Erythroblast (primary cell): ENCODE data around the gene SEPTIN11.
A peak's percentile ranks its signal among the peaks of the same experiment; 100 is the strongest.

ENCODE experiments used
- DNase-seq, 2 experiments: peaks; one replicate each; lab custom pipeline; 2025; lab: John Stamatoyannopoulos, UW
- GATA1 ChIP-seq: IDR thresholded peaks from 2 replicates; pipeline ENCODE4 v1.6.1; 2011; ENCODE audit warnings: low read depth, mild to moderate bottlenecking, control low read depth, low read length, moderate library complexity
- POLR2A ChIP-seq: IDR thresholded peaks from 2 replicates; pipeline ENCODE4 v1.6.1; 2011; ENCODE audit warnings: mild to moderate bottlenecking, low read length

Gene SEPTIN11

GRCh38 chr4:76979236-76979635 is 29.7 kb downstream of the SEPTIN11 start:
- no peak for DNase-seq
- TF ChIP-seq GATA1 (no peak), POLR2A (no peak)

GRCh38 chr4:76980261-76980660 is 30.7 kb downstream of the SEPTIN11 start:
- no peak for TF ChIP-seq GATA1
- TF ChIP-seq POLR2A = no peak
- no peak for DNase-seq

- TF ChIP-seq POLR2A (no peak), GATA1 (no peak)
- peak; percentile 12 to 15 for DNase-seq
These were observed 32.1 kb downstream of the SEPTIN11 start for GRCh38 chr4:76981644-76982043.

GRCh38 chr4:76982638-76983584 is 33.4 kb downstream of the SEPTIN11 start:
- no peak for TF ChIP-seq GATA1
- no peak for TF ChIP-seq POLR2A
- peak; percentile 61 to 63 for DNase-seq

- DNase-seq = peak; percentile 9 to 32
- TF ChIP-seq GATA1 (no peak), POLR2A (no peak)
These were observed 34.6 kb downstream of the SEPTIN11 start for GRCh38 chr4:76984127-76984526.

GRCh38 chr4:76984788-76985211 is 35.2 kb downstream of the SEPTIN11 start:
- TF ChIP-seq GATA1 (no peak), POLR2A (no peak)
- no peak for DNase-seq

- no peak for DNase-seq
- TF ChIP-seq GATA1 (no peak), POLR2A (no peak)
These were observed 37.6 kb downstream of the SEPTIN11 start for GRCh38 chr4:76987153-76987591.

- TF ChIP-seq GATA1 (no peak), POLR2A (no peak)
- no peak for DNase-seq
These were observed 38.1 kb downstream of the SEPTIN11 start for GRCh38 chr4:76987685-76988084.

- DNase-seq = peak in 1 of 2 experiments; percentile 17
- TF ChIP-seq POLR2A (no peak), GATA1 (no peak)
These were observed 40.0 kb downstream of the SEPTIN11 start for GRCh38 chr4:76989391-76990061.

GRCh38 chr4:76990288-76991080 is 40.9 kb downstream of the SEPTIN11 start:
- TF ChIP-seq GATA1 (no peak), POLR2A (no peak)

GRCh38 chr4:76991161-76991660 is 41.7 kb downstream of the SEPTIN11 start:
- DNase-seq = no peak
- no peak for TF ChIP-seq POLR2A
- no peak for TF ChIP-seq GATA1

More at GRCh38 chr4:76990288-76991080, 40.9 kb downstream of the SEPTIN11 start:
- DNase-seq = no peak

- no peak for DNase-seq
- no peak for TF ChIP-seq GATA1
- no peak for TF ChIP-seq POLR2A
These were observed 44.5 kb downstream of the SEPTIN11 start for GRCh38 chr4:76993787-76994641.

GRCh38 chr4:76995776-76996175 is 46.2 kb downstream of the SEPTIN11 start:
- no peak for DNase-seq
- TF ChIP-seq GATA1 (no peak), POLR2A (no peak)
